ENCODE results near the gene CLCN7. TPM values are rescaled to one million over a fixed set of nuclear protein-coding genes. Genes with fewer than 3 reads are reported as not detected.

Gene CLCN7
- total and polyA plus RNA-seq, 2 of the 13 experiments (the other 11 are each of a cell fraction or from before 2014, with no cell fraction given) = 24.6 to 25.1 TPM

- no peak; the same call in 1 of the 2 replicates for TF ChIP-seq ZKSCAN8 (CRISPR knock-in tag; IDR thresholded peaks at IDR 0.05; ENCODE audit: borderline replicate concordance)
- TF ChIP-seq ZBTB20 (CRISPR knock-in tag; IDR thresholded peaks at IDR 0.05; ENCODE audit: borderline replicate concordance, low read depth) = no peak
- no peak for TF ChIP-seq ZNF446 (CRISPR knock-in tag; IDR thresholded peaks at IDR 0.05)
- TF ChIP-seq ARID2 (CRISPR knock-in tag; IDR thresholded peaks at IDR 0.05; ENCODE audit: borderline replicate concordance) = no peak
- 0 out of 2 replicates have a peak, but pooled peaks have one; percentile 24 for TF ChIP-seq ZNF792 (CRISPR knock-in tag; IDR thresholded peaks at IDR 0.05)
- no peak for TF ChIP-seq ZNF816 (CRISPR knock-in tag; IDR thresholded peaks at IDR 0.05; ENCODE audit: borderline replicate concordance)
- no peak for TF ChIP-seq HBP1 (CRISPR knock-in tag; IDR thresholded peaks at IDR 0.05; ENCODE audit: low read depth)
- no peak for TF ChIP-seq SOX6 (IDR thresholded peaks at IDR 0.05)
- peak; percentile 98 for TF ChIP-seq SOX6 (CRISPR knock-in tag; IDR thresholded peaks at IDR 0.05)
- no peak for TF ChIP-seq ZBTB40 (IDR thresholded peaks at IDR 0.05)
- 0 out of 2 replicates have a peak, but pooled peaks have one; percentile 64 for TF ChIP-seq ZBTB40 (CRISPR knock-in tag; IDR thresholded peaks at IDR 0.05)
- peak; percentile 69; the same call in 1 of the 2 replicates for TF ChIP-seq ARID5B (CRISPR knock-in tag; IDR thresholded peaks at IDR 0.05)
- TF ChIP-seq ZNF749 (CRISPR knock-in tag; IDR thresholded peaks at IDR 0.05; ENCODE audit: borderline replicate concordance) = no peak
- 0 out of 2 replicates have a peak, but pooled peaks have one; percentile 77 for TF ChIP-seq PCBP1 (IDR thresholded peaks at IDR 0.05; ENCODE audit: borderline replicate concordance, low read depth, low read length)
- TF ChIP-seq GFI1 (CRISPR knock-in tag; IDR thresholded peaks at IDR 0.05; ENCODE audit: borderline replicate concordance) = peak; percentile 64; the same call in 1 of the 2 replicates
Observed at GRCh38 chr16:1430759-1431496, 43.9 kb downstream of the CLCN7 start, which contains the start of gene PERCC1 (continued).
